Hematopoietic multipotent progenitor cell treated with erythropoietin and hydrocortisone succinate and interleukin-3 and kit ligand, for 17 days (in vitro differentiated cells): Measurements from ENCODE around the gene FAM199X.
"Not testable (repeated sequence)": the region's sequence is repeated elsewhere in the genome, so short reads cannot be mapped to it uniquely, and the experiment has no call there.

Source experiments
- DNase-seq: peaks from one replicate; pipeline ENCODE4 v3.0.0-alpha.2; 2015; ENCODE audit warnings: low spot score

FAM199X gene

GRCh38 chrX:104189837-104190236 lies 23.6 kb downstream of the FAM199X start:
- DNase-seq = no peak

DNA sequence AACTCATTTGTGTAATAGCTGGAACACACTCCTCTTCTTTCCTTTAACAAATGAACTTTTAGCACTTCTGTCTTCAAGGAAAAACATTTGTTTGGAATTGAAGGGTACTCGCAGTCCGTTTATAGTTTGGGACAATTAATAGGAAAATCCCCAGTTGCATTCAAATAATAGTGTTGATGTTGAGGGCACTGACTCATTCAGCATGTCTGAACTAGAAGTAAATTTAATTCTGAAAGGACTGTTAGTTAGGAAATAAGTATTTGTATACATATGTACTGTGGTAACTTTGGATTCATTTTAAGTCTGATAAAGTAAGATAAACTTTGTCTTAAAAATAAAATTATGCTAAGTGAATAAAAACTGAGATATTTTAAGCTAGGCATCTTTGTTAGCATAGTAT lies 27.2 kb downstream of the FAM199X start:
- DNase-seq = no peak

GRCh38 chrX:104195013-104195412 lies 28.8 kb downstream of the FAM199X start:
- DNase-seq = no peak

DNA sequence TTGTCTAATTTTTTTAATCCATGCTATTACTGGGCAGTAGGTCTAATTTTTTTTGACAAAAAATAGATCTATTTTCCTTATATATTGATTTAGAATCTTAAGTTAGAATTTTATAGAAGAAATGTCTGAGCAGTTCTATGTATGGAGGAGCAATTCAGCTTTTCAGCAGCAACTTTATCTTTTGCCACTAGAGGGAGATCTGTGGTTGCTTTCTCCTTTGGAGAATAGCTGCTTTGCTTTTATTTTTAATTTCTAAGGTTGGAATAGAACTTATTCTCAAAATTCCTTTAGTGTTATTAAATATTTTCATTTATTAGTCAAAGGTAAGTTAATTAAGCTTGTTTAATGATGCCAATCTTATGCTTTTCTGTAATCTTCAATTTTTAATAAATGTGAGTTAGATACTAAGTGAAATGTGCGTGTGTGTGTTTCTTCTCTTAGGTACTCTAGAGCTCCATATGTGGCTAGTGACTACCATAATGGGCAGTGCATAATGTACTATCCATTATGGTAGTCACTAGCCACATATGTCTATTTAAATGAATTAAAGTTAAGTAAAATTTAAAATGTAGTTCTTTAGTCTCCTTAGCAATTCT lies 29.3 kb downstream of the FAM199X start:
- peak; percentile 42 for DNase-seq

DNA sequence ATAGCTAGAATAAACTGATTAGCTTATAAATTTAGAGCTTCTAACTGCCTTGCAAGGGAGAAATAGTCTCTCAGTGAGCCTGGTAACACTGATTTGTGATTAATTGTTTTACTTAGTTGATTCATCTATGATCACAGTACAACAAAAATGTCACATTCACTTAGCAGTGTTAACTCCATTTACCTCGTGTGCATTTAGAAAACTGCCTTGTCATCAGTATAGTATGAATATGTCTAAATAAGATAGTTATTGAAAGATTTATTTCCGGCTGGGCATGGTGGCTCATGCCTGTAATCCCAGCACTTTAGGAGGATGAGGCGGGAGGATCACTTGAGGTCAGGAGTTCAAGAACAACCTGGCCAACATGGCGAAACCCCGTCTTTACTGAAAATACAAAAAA lies 39.3 kb downstream of the FAM199X start:
- no peak for DNase-seq

DNA sequence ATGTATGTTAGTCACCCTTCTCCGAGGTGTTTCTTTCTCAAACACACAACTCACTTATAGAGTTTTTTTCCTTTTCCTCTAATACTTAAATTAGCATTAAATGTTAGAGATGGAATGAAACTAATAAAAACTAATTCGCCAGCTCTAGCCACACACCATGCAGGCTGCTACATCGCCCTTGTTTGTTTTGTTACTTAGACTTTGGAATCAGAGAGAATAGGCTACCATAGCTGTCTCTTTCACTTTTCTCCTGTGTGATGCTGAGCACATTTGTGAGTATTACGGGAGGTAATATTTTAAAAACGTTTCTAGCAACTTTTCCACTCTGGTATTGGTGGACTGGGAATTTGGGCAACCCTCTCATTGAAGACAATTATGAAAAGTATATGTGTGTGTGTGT lies 44.9 kb downstream of the FAM199X start:
- no peak for DNase-seq

DNA sequence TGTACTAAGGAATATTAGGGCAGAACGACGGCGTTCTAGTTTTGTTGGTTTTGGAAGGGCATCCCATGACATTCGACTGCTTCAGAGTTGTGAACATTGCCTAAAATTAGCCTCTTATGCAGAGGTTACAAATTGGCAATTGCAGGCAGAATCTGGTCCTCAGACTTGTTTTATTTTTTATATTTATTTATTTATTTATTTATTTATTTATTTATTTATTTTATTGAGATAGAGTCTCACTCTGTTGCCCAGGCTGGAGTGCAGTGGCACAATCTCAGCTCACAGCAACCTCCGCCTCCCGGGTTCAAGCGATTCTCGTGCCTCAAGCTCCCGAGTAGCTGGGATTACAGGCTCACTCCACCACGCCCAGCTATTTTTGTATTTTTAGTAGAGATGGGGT lies 63.8 kb downstream of the FAM199X start:
- DNase-seq = not testable (repeated sequence)
